Hepatocyte (in vitro differentiated cells): Measurements from ENCODE around the gene HEYL. TPM values are rescaled to one million over a fixed set of nuclear protein-coding genes. Genes with fewer than 3 reads are reported as not detected.

Source experiments
- DNase-seq: peaks from one replicate; pipeline ENCODE4 v3.0.0-alpha.2; 2016; ENCODE audit warnings: low spot score
- H2AFZ ChIP-seq: fragments of 200-600 bp; sonication (generic); 2 replicates; pipeline ENCODE4 v1.6.0; 2016; ENCODE audit warnings: antibody characterized with exemption, mild to moderate bottlenecking
- H3K27ac ChIP-seq: fragments of 200-600 bp; sonication (generic); 2 replicates; pipeline ENCODE4 v1.5.1; 2016; ENCODE audit warnings: mild to moderate bottlenecking
- H3K27me3 ChIP-seq: fragments of 200-600 bp; sonication (generic); 2 replicates; pipeline ENCODE4 v1.6.1; 2016
- H3K36me3 ChIP-seq: fragments of 200-600 bp; sonication (generic); replicated peaks from 2 replicates; pipeline ENCODE4 v1.5.1; 2016; ENCODE audit warnings: low read depth; ENCODE audit not compliant: insufficient read depth
- H3K4me1 ChIP-seq: fragments of 200-600 bp; sonication (generic); 2 replicates; pipeline ENCODE4 v1.5.1; 2016; ENCODE audit warnings: mild to moderate bottlenecking, moderate library complexity; ENCODE audit not compliant: insufficient read depth
- H3K4me2 ChIP-seq: fragments of 200-600 bp; sonication (generic); 2 replicates; pipeline ENCODE4 v1.6.0; 2016
- H3K4me3 ChIP-seq: fragments of 200-600 bp; sonication (generic); 2 replicates; pipeline ENCODE4 v1.5.1; 2016; ENCODE audit warnings: mild to moderate bottlenecking
- H3K79me2 ChIP-seq: fragments of 200-600 bp; sonication (generic); 2 replicates; pipeline ENCODE4 v1.6.0; 2017; ENCODE audit warnings: mild to moderate bottlenecking
- H3K9me2 ChIP-seq: fragments of 200-600 bp; sonication (generic); replicated peaks from 2 replicates; pipeline ENCODE4 v1.6.0; 2017; ENCODE audit warnings: mild to moderate bottlenecking; ENCODE audit not compliant: insufficient read depth
- H3K9me3 ChIP-seq: fragments of 200-600 bp; sonication (generic); 2 replicates; pipeline ENCODE4 v1.5.1; 2016; ENCODE audit warnings: low read depth, mild to moderate bottlenecking
- H4K20me1 ChIP-seq: fragments of 200-600 bp; sonication (generic); 2 replicates; pipeline ENCODE4 v1.6.0; 2016; ENCODE audit warnings: mild to moderate bottlenecking; ENCODE audit not compliant: insufficient read depth, poor library complexity, severe bottlenecking
- EZH2 ChIP-seq: fragments of 200-600 bp; sonication (generic); IDR thresholded peaks from 2 replicates; pipeline ENCODE4 v1.6.1; 2016; ENCODE audit warnings: antibody characterized with exemption, mild to moderate bottlenecking, borderline replicate concordance
- EZH2phosphoT487 ChIP-seq: fragments of 200-600 bp; sonication (generic); IDR thresholded peaks from one replicate; pipeline ENCODE4 v1.6.1; 2018; ENCODE audit warnings: antibody characterized with exemption, mild to moderate bottlenecking, low read depth, moderate library complexity; ENCODE audit not compliant: unreplicated experiment, severe bottlenecking
- WGBS: methylation state at CpG from one replicate; pipeline ENCODE4 v1.1.6; 2016; ENCODE audit warnings: low lambda C conversion rate; ENCODE audit errors: missing lambda C conversion rate; 5-methylcytosine and 5-hydroxymethylcytosine counted together
- polyA plus RNA-seq: library from polyadenylated mRNA; unstranded; fragments of >200 nt; fragmentation: Nextera tagmentation; extraction: Ambion mirVana; gene quantifications from 2 replicates; pipeline ENCODE4 v1.2.1, GENCODE V29; 2016
- total RNA-seq: library from RNA; depleted of rRNA; stranded (reverse); fragments of >200 nt; gene quantifications from 2 replicates; pipeline ENCODE4 v1.2.3, GENCODE V29; 2014
- TF ChIP-seq, protein P1 (sequence below): fragments of 200-600 bp; sonication (generic); IDR thresholded peaks from 2 replicates; pipeline ENCODE4 v1.5.1; 2016; ENCODE audit warnings: antibody characterized with exemption, mild to moderate bottlenecking; ENCODE audit not compliant: poor library complexity

The HEYL gene
- total and polyA plus RNA-seq, 2 experiments from 2014 or later: 10.9 to 24.8 TPM

GRCh38 chr1:39585933-39586332 is 53.5 kb downstream of the HEYL start:
- 94% methylated on average over 7 of the region's 7 CpGs for WGBS
- no peak overlapping the region for H2AFZ ChIP-seq
- no peaks in the 10 kb centered on the region for H3K27me3 ChIP-seq
- no peak overlapping the region for H3K4me2 ChIP-seq
- no peaks in the 10 kb centered on the region for H3K9me2 ChIP-seq
- no peak for DNase-seq
- H3K4me3 ChIP-seq: no peak overlapping the region
- H3K79me2 ChIP-seq: no peaks in the 10 kb centered on the region
- H3K4me1 ChIP-seq: no peaks in the 10 kb centered on the region
- no peaks in the 10 kb centered on the region for H3K9me3 ChIP-seq
- no peaks in the 10 kb centered on the region for H3K36me3 ChIP-seq
- TF ChIP-seq EZH2phosphoT487 (no peak), EZH2 (no peak)
- TF ChIP-seq, protein P1, sequence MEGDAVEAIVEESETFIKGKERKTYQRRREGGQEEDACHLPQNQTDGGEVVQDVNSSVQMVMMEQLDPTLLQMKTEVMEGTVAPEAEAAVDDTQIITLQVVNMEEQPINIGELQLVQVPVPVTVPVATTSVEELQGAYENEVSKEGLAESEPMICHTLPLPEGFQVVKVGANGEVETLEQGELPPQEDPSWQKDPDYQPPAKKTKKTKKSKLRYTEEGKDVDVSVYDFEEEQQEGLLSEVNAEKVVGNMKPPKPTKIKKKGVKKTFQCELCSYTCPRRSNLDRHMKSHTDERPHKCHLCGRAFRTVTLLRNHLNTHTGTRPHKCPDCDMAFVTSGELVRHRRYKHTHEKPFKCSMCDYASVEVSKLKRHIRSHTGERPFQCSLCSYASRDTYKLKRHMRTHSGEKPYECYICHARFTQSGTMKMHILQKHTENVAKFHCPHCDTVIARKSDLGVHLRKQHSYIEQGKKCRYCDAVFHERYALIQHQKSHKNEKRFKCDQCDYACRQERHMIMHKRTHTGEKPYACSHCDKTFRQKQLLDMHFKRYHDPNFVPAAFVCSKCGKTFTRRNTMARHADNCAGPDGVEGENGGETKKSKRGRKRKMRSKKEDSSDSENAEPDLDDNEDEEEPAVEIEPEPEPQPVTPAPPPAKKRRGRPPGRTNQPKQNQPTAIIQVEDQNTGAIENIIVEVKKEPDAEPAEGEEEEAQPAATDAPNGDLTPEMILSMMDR: no peak
- no peak overlapping the region for H3K27ac ChIP-seq
- no peaks in the 10 kb centered on the region for H4K20me1 ChIP-seq

DNA sequence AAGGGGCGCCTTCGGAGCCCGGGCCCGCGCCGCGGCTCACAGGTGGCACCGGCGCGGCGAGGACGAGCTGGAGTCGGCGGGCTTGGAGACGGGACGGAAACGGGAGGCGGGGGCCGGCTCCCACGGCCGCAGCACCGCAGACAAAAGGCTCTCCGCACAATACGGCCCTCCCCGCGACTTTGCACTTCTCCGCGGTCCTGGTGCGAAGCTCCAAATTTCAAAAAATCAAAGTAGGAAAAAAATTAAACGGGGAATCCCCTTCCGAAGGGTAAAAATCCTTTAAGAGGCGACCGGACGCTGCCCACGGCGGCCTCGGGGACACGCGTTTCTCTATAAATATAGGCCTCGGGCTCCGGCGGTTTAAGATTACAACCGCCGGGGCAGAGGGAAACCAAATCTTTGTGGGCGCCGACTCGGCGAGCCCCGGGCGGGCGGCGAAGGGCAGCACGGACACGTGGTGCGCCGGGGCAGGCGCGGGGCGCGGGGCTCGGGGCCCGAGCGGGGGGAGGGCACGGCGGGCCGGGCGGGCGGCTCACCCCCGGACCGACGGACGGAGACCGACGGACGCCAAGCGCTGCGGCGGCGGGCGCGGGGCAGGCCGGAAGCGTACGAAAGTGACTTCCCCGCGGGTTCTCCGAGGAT is 63.3 kb downstream of the HEYL start:
- H3K4me3 ChIP-seq: peak overlapping the region; percentile 66
- H4K20me1 ChIP-seq: peaks cover 49% of the 10 kb centered on the region
- no peaks in the 10 kb centered on the region for H3K27me3 ChIP-seq
- no peaks in the 10 kb centered on the region for H3K9me3 ChIP-seq
- no peaks in the 10 kb centered on the region for H3K9me2 ChIP-seq
- DNase-seq: peak; percentile 57
- no peaks in the 10 kb centered on the region for H3K36me3 ChIP-seq
- peak overlapping the region; percentile 98 for H3K4me2 ChIP-seq
- WGBS: under 1% methylated on average over 75 of the region's 87 CpGs
- H3K27ac ChIP-seq: peak overlapping the region; percentile 83
- peaks cover 23% of the 10 kb centered on the region for H3K4me1 ChIP-seq
- H2AFZ ChIP-seq: peak overlapping the region; percentile 37
- TF ChIP-seq, protein P1: no peak
- TF ChIP-seq EZH2: no peak
- no peak for TF ChIP-seq EZH2phosphoT487
- H3K79me2 ChIP-seq: peaks cover 54% of the 10 kb centered on the region

- H4K20me1 ChIP-seq: peaks cover 57% of the 10 kb centered on the region
- DNase-seq: peak; percentile 69
- H3K27ac ChIP-seq: peak overlapping the region; percentile 83
- H3K36me3 ChIP-seq: no peaks in the 10 kb centered on the region
- peak overlapping the region; percentile 98 for H3K4me2 ChIP-seq
- TF ChIP-seq, protein P1: no peak
- no peak for TF ChIP-seq EZH2
- no peak for TF ChIP-seq EZH2phosphoT487
- H3K9me2 ChIP-seq: no peaks in the 10 kb centered on the region
- 3% methylated on average over 40 of the region's 48 CpGs for WGBS
- no peaks in the 10 kb centered on the region for H3K27me3 ChIP-seq
- peaks cover 62% of the 10 kb centered on the region for H3K79me2 ChIP-seq
- H3K4me1 ChIP-seq: peaks cover 23% of the 10 kb centered on the region
- no peaks in the 10 kb centered on the region for H3K9me3 ChIP-seq
- peak overlapping the region; percentile 66 for H3K4me3 ChIP-seq
- no peak overlapping the region for H2AFZ ChIP-seq
Observed at GRCh38 chr1:39575191-39576015, 64.0 kb downstream of the HEYL start.
